ENCODE measurements around the gene RPGRIP1. TPM values are rescaled to one million over a fixed set of nuclear protein-coding genes. Genes with fewer than 3 reads are reported as not detected.
A peak's percentile ranks its signal among the peaks of the same experiment; 100 is the strongest.

The RPGRIP1 gene
- total and polyA plus RNA-seq, 9 of the 15 experiments (the other 6 are each of a cell fraction or from before 2014, with no cell fraction given), result 0.47 to 0.95 (median 0.65) TPM; not detected in 1

- CTCF ChIA-PET (ENCODE audit: low intra/inter-chr PET ratio), result no interaction called here
- Histone ChIP-seq H3K9me1 (ENCODE audit: control insufficient read depth, insufficient read depth, low read length) (no peaks in the 10 kb centered on the region), H4K20me1 (replicated peaks; ENCODE audit: control insufficient read depth, insufficient read depth, low read length) (peaks cover 43% of the 10 kb centered on the region), H3K79me2 (ENCODE audit: control insufficient read depth, insufficient read depth, low read length) (peaks cover 99% of the 10 kb centered on the region), H3K4me3 (no peak overlapping the region), H3K4me2 (ENCODE audit: insufficient read depth, low read length) (no peak overlapping the region), H3K27ac (ENCODE audit: extremely low read depth, low read depth, low read length) (no peak overlapping the region), H3K9me3 (replicated peaks; ENCODE audit: control insufficient read depth, insufficient read depth, low read depth, low read length) (no peaks in the 10 kb centered on the region), H3K4me1 (replicated peaks in 1 of 2; ENCODE audit: control insufficient read depth in 2 of 2, insufficient read depth in 2 of 2, low read length in 2 of 2) (peaks cover 4 to 6% of the 10 kb centered on the region in 2 experiments; a peak in 4 of 5 replicates), H3K27me3 (ENCODE audit: control insufficient read depth in 2 of 2, insufficient read depth in 2 of 2, low read length in 2 of 2) (no peaks in the 10 kb centered on the region), H3K36me3 (ENCODE audit: control insufficient read depth, insufficient read depth, low read length) (peaks cover 91% of the 10 kb centered on the region), H2AFZ (ENCODE audit: low read depth, low read length) (no peak overlapping the region), H3K9ac (ENCODE audit: insufficient read depth in 1 of 2, low read depth in 2 of 2, low read length in 2 of 2) (no peak overlapping the region)
- FAIRE-seq (no peak), DNase-seq (ENCODE audit: extremely low read depth in 1 of 4, low spot score in 3 of 4) (no peak), ATAC-seq (no peak)
- TF ChIP-seq ZNF253 (CRISPR knock-in tag; conservative IDR thresholded peaks at IDR 0.05) (0 out of 2 replicates have a peak, but pooled peaks have one; percentile 45), EWSR1 (IDR thresholded peaks at IDR 0.05; ENCODE audit: borderline replicate concordance, low read depth, partially characterized antibody) (no peak), POLR2G (IDR thresholded peaks at IDR 0.05; ENCODE audit: low read depth, low read length) (peak; percentile 59), POLR2H (tag; IDR thresholded peaks at IDR 0.05; ENCODE audit: low read depth) (0 out of 2 replicates have a peak, but pooled peaks have one; percentile 1), RBM22 (IDR thresholded peaks at IDR 0.05; ENCODE audit: low read depth, low read length, poor library complexity, severe bottlenecking) (peak; percentile 30)
- WGBS (ENCODE audit: insufficient coverage, low coverage, missing lambda C conversion rate), result 92% methylated on average over 8 of the region's 10 CpGs
- intact Hi-C loops (cut with micrococcal nuclease), result no loop called here
- no TSS peak for BruUV-seq (replicated peaks)
- in situ Hi-C loops (cut with MboI), result no loop called here
- POLR2A ChIA-PET, result interaction anchor here (0.6 to 6.1 kb wide), 5 partner anchors 8 to 47 kb away, joined by 3 to 58 read pairs (median 7); no protein-coding TSS in a partner anchor
These were observed 21.6 kb upstream of the RPGRIP1 start for GRCh38 chr14:21258005-21258888.
